WTC11 (cell line): ENCODE data around the gene DEPDC5.

Experiments used
- ATF2 ChIP-seq: sonication (generic); formaldehyde crosslinking; IDR thresholded peaks from 2 replicates; pipeline ENCODE4 v1.8.1; 2022; ENCODE audit warnings: low read depth, missing genetic modification reagents, borderline replicate concordance
- CDX4 ChIP-seq: fragments of 250-450 bp; sonication (Bioruptor Pico); IDR thresholded peaks from 2 replicates; pipeline ENCODE4 v1.9.0; 2021; ENCODE audit warnings: moderate library complexity, mild to moderate bottlenecking, inconsistent platforms, borderline replicate concordance
- CTCF ChIP-seq: fragments of 200-600 bp; IDR thresholded peaks from 2 replicates; pipeline ENCODE4 v1.8.0; 2022; ENCODE audit warnings: antibody characterized with exemption
- ESRRA ChIP-seq: sonication (generic); formaldehyde crosslinking; IDR thresholded peaks from 2 replicates; pipeline ENCODE4 v1.8.1; 2022; ENCODE audit warnings: mild to moderate bottlenecking, missing genetic modification reagents, borderline replicate concordance
- ETV6 ChIP-seq: sonication (generic); formaldehyde crosslinking; IDR thresholded peaks from 2 replicates; pipeline ENCODE4 v1.8.1; 2022; ENCODE audit warnings: mild to moderate bottlenecking, missing genetic modification reagents
- GABPB1 ChIP-seq: sonication (generic); formaldehyde crosslinking; IDR thresholded peaks from 2 replicates; pipeline ENCODE4 v1.8.1; 2023; ENCODE audit warnings: mild to moderate bottlenecking, missing genetic modification reagents
- MXD4 ChIP-seq: fragments of 250-450 bp; sonication (Bioruptor Pico); IDR thresholded peaks from 2 replicates; pipeline ENCODE4 v1.8.0; 2021; ENCODE audit warnings: mild to moderate bottlenecking, moderate library complexity, borderline replicate concordance
- NFYB ChIP-seq: sonication (generic); formaldehyde crosslinking; conservative IDR thresholded peaks from 2 replicates; pipeline ENCODE4 v1.8.0; 2022; ENCODE audit warnings: low read depth, missing genetic modification reagents
- SP1 ChIP-seq: sonication (generic); formaldehyde crosslinking; conservative IDR thresholded peaks from 2 replicates; pipeline ENCODE4 v1.8.1; 2022; ENCODE audit warnings: missing genetic modification reagents
- USF2 ChIP-seq: sonication (generic); formaldehyde crosslinking; IDR thresholded peaks from 2 replicates; pipeline ENCODE4 v1.8.1; 2023; ENCODE audit warnings: mild to moderate bottlenecking, missing genetic modification reagents, moderate library complexity

- TF ChIP-seq CTCF (no peak), ATF2 (CRISPR knock-in tag) (no peak), MXD4 (CRISPR knock-in tag) (no peak), SP1 (CRISPR knock-in tag) (no peak), ESRRA (no peak), GABPB1 (CRISPR knock-in tag) (no peak), USF2 (CRISPR knock-in tag) (no peak), CDX4 (CRISPR knock-in tag) (no peak), ETV6 (CRISPR knock-in tag) (no peak), NFYB (no peak)
Measured at GRCh38 chr22:31814942-31815341, 61.1 kb downstream of the DEPDC5 start.
